ENCODE data around the gene PRG2. TPM values are rescaled to one million over a fixed set of nuclear protein-coding genes. Genes with fewer than 3 reads are reported as not detected.
A peak's percentile ranks its signal among the peaks of the same experiment; 100 is the strongest.

The PRG2 gene
- total RNA-seq, 1 experiment from 2014 or later = not detected

GRCh38 chr11:57345555-57346211 is 44.8 kb downstream of the PRG2 start:
- Histone ChIP-seq H3K9me2 (ENCODE audit: insufficient read depth) (no peaks in the 10 kb centered on the region), H4K20me1 (ENCODE audit: insufficient read depth) (no peaks in the 10 kb centered on the region), H3K4me3 (no peak overlapping the region), H3K4me2 (0 out of 2 replicates have a peak overlapping the region, but pooled peaks have one; percentile 29), H3K27me3 (ENCODE audit: insufficient read depth, low read depth) (no peaks in the 10 kb centered on the region), H3F3A (ENCODE audit: insufficient read depth, low read depth) (no peaks in the 10 kb centered on the region; the same call in 1 of the 2 replicates), H3K4me1 (replicated peaks; ENCODE audit: insufficient read depth) (no peaks in the 10 kb centered on the region), H3K27ac (no peak overlapping the region), H3K36me3 (ENCODE audit: low read depth) (no peaks in the 10 kb centered on the region), H3K9me3 (ENCODE audit: insufficient read depth, low read depth) (no peaks in the 10 kb centered on the region), H2AFZ (0 out of 2 replicates have a peak overlapping the region, but pooled peaks have one; percentile 49), H3K79me2 (ENCODE audit: low read depth) (no peaks in the 10 kb centered on the region)
- BruUV-seq (replicated peaks) = no TSS peak
- DNase-seq = peak; percentile 71 to 73
- intact Hi-C loops (cut with micrococcal nuclease; ENCODE audit: unreplicated experiment) = loop anchor here (1.0 to 5.0 kb wide), 6 partner anchors 112 to 1327 kb away; no protein-coding TSS in a partner anchor
- TF ChIP-seq, protein P1, sequence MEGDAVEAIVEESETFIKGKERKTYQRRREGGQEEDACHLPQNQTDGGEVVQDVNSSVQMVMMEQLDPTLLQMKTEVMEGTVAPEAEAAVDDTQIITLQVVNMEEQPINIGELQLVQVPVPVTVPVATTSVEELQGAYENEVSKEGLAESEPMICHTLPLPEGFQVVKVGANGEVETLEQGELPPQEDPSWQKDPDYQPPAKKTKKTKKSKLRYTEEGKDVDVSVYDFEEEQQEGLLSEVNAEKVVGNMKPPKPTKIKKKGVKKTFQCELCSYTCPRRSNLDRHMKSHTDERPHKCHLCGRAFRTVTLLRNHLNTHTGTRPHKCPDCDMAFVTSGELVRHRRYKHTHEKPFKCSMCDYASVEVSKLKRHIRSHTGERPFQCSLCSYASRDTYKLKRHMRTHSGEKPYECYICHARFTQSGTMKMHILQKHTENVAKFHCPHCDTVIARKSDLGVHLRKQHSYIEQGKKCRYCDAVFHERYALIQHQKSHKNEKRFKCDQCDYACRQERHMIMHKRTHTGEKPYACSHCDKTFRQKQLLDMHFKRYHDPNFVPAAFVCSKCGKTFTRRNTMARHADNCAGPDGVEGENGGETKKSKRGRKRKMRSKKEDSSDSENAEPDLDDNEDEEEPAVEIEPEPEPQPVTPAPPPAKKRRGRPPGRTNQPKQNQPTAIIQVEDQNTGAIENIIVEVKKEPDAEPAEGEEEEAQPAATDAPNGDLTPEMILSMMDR (conservative IDR thresholded peaks at IDR 0.05) = peak; percentile 90
- no peak for TF ChIP-seq EZH2 (IDR thresholded peaks at IDR 0.05; ENCODE audit: low read depth)
- CTCF ChIA-PET = interaction anchor here (0.6 to 1.1 kb wide), 9 partner anchors 10 to 714 kb away, joined by 3 to 11 read pairs (median 4); partner anchors contain the start of gene SSRP1
- POLR2A ChIA-PET (ENCODE audit: unreplicated experiment) = interaction anchor here (0.6 to 0.9 kb wide), 3 partner anchors 20 to 181 kb away, joined by 3 to 15 read pairs (median 5); partner anchors contain the start of gene TNKS1BP1

DNA sequence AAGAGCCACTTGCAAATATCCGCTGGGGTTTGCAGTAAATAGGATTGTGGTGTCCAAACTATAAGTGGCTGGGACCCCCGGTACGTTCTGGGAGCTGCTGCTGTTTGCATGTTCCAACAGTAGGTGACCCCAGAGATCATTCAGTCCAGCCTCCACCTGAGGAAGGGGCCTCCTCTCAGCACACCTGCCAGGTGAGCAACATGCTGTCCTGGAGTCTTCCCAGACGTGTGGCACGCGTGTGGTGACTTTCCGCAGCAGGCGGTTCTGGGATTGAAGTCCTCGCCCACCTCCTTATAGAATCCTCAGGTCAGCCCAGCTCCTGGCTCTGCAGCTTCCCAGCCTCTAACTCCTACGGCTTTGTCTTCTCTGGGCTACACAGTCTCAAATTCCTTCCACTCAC is 45.6 kb downstream of the PRG2 start:
- Histone ChIP-seq H3K27ac (no peak overlapping the region), H3K4me2 (no peak overlapping the region), H3K9me3 (ENCODE audit: insufficient read depth, low read depth) (no peaks in the 10 kb centered on the region), H3F3A (ENCODE audit: insufficient read depth, low read depth) (no peaks in the 10 kb centered on the region; the same call in 1 of the 2 replicates), H3K4me1 (replicated peaks; ENCODE audit: insufficient read depth) (no peaks in the 10 kb centered on the region), H3K36me3 (ENCODE audit: low read depth) (no peaks in the 10 kb centered on the region), H4K20me1 (ENCODE audit: insufficient read depth) (no peaks in the 10 kb centered on the region), H3K4me3 (no peak overlapping the region), H3K79me2 (ENCODE audit: low read depth) (no peaks in the 10 kb centered on the region), H2AFZ (no peak overlapping the region), H3K27me3 (ENCODE audit: insufficient read depth, low read depth) (no peaks in the 10 kb centered on the region), H3K9me2 (ENCODE audit: insufficient read depth) (no peaks in the 10 kb centered on the region)
- no TSS peak for BruUV-seq (replicated peaks)
- no peak for DNase-seq
- intact Hi-C loops (cut with micrococcal nuclease; ENCODE audit: unreplicated experiment) = loop anchor here (1.0 to 5.0 kb wide), 6 partner anchors 112 to 1327 kb away; no protein-coding TSS in a partner anchor
- ChIA-PET CTCF (interaction anchor here (1.1 kb wide), 1 partner anchor 149 kb away, joined by 4 read pairs; no protein-coding TSS in a partner anchor), POLR2A (ENCODE audit: unreplicated experiment) (no interaction called here)
- TF ChIP-seq, protein P1 (conservative IDR thresholded peaks at IDR 0.05) = no peak
- no peak for TF ChIP-seq EZH2 (IDR thresholded peaks at IDR 0.05; ENCODE audit: low read depth)

- peaks cover 9% of the 10 kb centered on the region for H3K4me1 ChIP-seq (replicated peaks; ENCODE audit: insufficient read depth)
- H3K36me3 ChIP-seq (ENCODE audit: low read depth) = no peaks in the 10 kb centered on the region
- no peaks in the 10 kb centered on the region for H3K27me3 ChIP-seq (ENCODE audit: insufficient read depth, low read depth)
- no peak overlapping the region for H2AFZ ChIP-seq
- no peak for DNase-seq
- BruUV-seq (replicated peaks) = no TSS peak
- no peaks in the 10 kb centered on the region for H3K79me2 ChIP-seq (ENCODE audit: low read depth)
- H3K4me2 ChIP-seq = no peak overlapping the region
- TF ChIP-seq, protein P1 (conservative IDR thresholded peaks at IDR 0.05) = no peak
- no peak for TF ChIP-seq EZH2 (IDR thresholded peaks at IDR 0.05; ENCODE audit: low read depth)
- H3K27ac ChIP-seq = no peak overlapping the region
- H3K4me3 ChIP-seq = no peak overlapping the region
- no peaks in the 10 kb centered on the region for H3K9me3 ChIP-seq (ENCODE audit: insufficient read depth, low read depth)
- intact Hi-C loops (cut with micrococcal nuclease; ENCODE audit: unreplicated experiment) = no loop called here
- ChIA-PET POLR2A (ENCODE audit: unreplicated experiment) (no interaction called here), CTCF (no interaction called here)
- no peaks in the 10 kb centered on the region for H3K9me2 ChIP-seq (ENCODE audit: insufficient read depth)
- H3F3A ChIP-seq (ENCODE audit: insufficient read depth, low read depth) = no peaks in the 10 kb centered on the region; the same call in 1 of the 2 replicates
- no peaks in the 10 kb centered on the region for H4K20me1 ChIP-seq (ENCODE audit: insufficient read depth)
Measured at GRCh38 chr11:57343825-57344224, 46.6 kb downstream of the PRG2 start.
